ENCODE measurements around the gene PDGFRA.

DNA sequence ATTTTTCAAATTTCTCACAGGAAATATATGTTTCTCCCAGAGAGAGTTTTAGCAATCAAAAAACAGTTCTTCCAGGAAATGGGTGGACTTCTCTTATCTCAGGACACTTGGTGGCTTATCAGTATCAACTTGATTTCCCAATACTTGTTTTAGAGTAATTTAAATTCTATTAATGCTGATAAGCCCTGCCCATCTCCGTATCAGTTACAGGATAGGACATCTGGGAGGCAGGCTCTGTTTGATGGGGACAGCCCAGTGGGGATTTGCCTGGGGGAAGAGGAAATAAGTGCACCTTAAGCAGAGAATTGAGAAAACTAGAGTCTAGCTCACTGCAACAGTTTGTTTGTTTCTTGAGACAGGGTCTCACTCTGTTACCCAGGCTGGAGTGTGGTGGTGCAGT, 43.2 kb upstream of the PDGFRA start:
- TF ChIP-seq, protein P1, sequence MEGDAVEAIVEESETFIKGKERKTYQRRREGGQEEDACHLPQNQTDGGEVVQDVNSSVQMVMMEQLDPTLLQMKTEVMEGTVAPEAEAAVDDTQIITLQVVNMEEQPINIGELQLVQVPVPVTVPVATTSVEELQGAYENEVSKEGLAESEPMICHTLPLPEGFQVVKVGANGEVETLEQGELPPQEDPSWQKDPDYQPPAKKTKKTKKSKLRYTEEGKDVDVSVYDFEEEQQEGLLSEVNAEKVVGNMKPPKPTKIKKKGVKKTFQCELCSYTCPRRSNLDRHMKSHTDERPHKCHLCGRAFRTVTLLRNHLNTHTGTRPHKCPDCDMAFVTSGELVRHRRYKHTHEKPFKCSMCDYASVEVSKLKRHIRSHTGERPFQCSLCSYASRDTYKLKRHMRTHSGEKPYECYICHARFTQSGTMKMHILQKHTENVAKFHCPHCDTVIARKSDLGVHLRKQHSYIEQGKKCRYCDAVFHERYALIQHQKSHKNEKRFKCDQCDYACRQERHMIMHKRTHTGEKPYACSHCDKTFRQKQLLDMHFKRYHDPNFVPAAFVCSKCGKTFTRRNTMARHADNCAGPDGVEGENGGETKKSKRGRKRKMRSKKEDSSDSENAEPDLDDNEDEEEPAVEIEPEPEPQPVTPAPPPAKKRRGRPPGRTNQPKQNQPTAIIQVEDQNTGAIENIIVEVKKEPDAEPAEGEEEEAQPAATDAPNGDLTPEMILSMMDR (IDR thresholded peaks at IDR 0.05) = no peak
- no peak for TF ChIP-seq POLR2A (IDR thresholded peaks at IDR 0.05)
